T-helper 17 cell (primary cell): ENCODE data around the gene SPCS1. TPM values are rescaled to one million over a fixed set of nuclear protein-coding genes. Genes with fewer than 3 reads are reported as not detected.

Source experiments
- ATAC-seq: fragments of 150-1000 bp; cut with Tn5 transposase; 2 replicates; pipeline ENCODE4 v1.10.0; 2021; ENCODE audit warnings: mild to moderate bottlenecking, moderate library complexity
- DNase-seq, 3 donors: peaks; one replicate each; pipeline versions ENCODE4 v3.0.0 to v3.0.0-alpha.2; 2020 to 2021
- H3K9me3 ChIP-seq: one replicate; pipeline ENCODE4 v1.7.0; 2013; ENCODE audit warnings: low read length, mild to moderate bottlenecking; ENCODE audit not compliant: control insufficient read depth, poor library complexity, severe bottlenecking
- H3K27ac Mint-ChIP-seq: one replicate; pipeline ENCODE4 v1.8.0; 2022; ENCODE audit warnings: mild to moderate bottlenecking, moderate library complexity, mixed read lengths
- H3K27me3 Mint-ChIP-seq: one replicate; pipeline ENCODE4 v1.8.0; 2022; ENCODE audit warnings: mixed read lengths
- H3K36me3 Mint-ChIP-seq: one replicate; pipeline ENCODE4 v1.8.0; 2022; ENCODE audit warnings: low read depth, mixed read lengths
- H3K4me1 Mint-ChIP-seq: one replicate; pipeline ENCODE4 v1.8.0; 2022; ENCODE audit warnings: mild to moderate bottlenecking, mixed read lengths
- H3K4me3 Mint-ChIP-seq: one replicate; pipeline ENCODE4 v1.8.0; 2022; ENCODE audit warnings: mild to moderate bottlenecking, moderate library complexity, mixed read lengths
- total RNA-seq, 4 donors: library from RNA in 2 of 4; stranded (reverse) in 2 of 4; gene quantifications; one replicate each; pipeline ENCODE4 v1.2.3 and lab custom pipeline; 2022 to 2026

The SPCS1 gene
- total RNA-seq, 2 donors from 2014 or later = 62.6 to 63.7 TPM

DNA sequence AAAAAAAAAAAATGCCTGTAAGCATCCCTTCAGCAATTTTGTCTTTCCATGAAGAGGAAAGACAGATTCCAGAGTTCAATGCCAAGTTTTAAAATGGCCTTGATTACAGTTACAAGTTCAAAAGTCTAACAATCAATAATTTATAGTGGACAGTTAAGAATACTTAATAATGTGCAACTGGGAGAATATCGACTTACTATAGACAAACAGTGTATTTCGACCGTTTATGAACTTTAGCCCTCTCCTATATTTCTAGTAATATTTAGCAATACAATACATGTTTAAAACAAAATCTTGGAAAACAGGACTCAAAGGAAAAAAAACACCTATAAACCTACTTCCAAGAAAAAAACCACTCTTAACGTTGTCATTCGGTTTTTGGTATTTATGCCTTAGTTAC, 21.7 kb upstream of the SPCS1 start:
- peaks cover 39% of the 10 kb centered on the region for H3K4me1 Mint-ChIP-seq
- H3K27me3 Mint-ChIP-seq = no peaks in the 10 kb centered on the region
- H3K9me3 ChIP-seq = no peaks in the 10 kb centered on the region
- ATAC-seq (no peak), DNase-seq (no peak)
- peak overlapping the region; percentile 97 for H3K27ac Mint-ChIP-seq
- no peak overlapping the region for H3K4me3 Mint-ChIP-seq
- no peaks in the 10 kb centered on the region for H3K36me3 Mint-ChIP-seq

DNA sequence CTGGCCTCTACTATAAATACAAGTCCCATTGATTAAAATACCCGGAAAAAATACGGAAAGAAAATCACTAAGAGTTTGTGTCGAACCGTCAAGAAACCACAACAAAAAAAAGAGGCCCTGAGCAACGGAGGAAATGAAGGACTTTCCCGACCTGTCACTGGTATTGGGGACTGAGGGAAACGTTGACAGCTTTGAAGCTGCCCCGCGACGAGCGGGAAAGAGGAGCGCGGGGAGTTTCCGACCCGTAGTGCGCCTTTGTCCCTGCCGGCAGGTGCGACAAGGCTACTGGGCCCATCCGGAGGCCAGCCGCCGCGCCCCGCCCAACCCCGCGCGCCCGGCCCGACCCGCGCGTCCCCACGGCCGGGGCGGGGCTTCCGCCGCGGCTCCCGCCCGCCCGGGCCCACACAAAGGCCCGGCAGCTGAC, 20.6 kb upstream of the SPCS1 start:
- H3K4me1 Mint-ChIP-seq = peaks cover 34% of the 10 kb centered on the region
- no peaks in the 10 kb centered on the region for H3K9me3 ChIP-seq
- H3K4me3 Mint-ChIP-seq = peak overlapping the region; percentile 92
- ATAC-seq = peak; percentile 77
- H3K27me3 Mint-ChIP-seq = no peaks in the 10 kb centered on the region
- no peaks in the 10 kb centered on the region for H3K36me3 Mint-ChIP-seq
- H3K27ac Mint-ChIP-seq = peak overlapping the region; percentile 97
- peak; percentile 65 to 80 (median 79) for DNase-seq

DNA sequence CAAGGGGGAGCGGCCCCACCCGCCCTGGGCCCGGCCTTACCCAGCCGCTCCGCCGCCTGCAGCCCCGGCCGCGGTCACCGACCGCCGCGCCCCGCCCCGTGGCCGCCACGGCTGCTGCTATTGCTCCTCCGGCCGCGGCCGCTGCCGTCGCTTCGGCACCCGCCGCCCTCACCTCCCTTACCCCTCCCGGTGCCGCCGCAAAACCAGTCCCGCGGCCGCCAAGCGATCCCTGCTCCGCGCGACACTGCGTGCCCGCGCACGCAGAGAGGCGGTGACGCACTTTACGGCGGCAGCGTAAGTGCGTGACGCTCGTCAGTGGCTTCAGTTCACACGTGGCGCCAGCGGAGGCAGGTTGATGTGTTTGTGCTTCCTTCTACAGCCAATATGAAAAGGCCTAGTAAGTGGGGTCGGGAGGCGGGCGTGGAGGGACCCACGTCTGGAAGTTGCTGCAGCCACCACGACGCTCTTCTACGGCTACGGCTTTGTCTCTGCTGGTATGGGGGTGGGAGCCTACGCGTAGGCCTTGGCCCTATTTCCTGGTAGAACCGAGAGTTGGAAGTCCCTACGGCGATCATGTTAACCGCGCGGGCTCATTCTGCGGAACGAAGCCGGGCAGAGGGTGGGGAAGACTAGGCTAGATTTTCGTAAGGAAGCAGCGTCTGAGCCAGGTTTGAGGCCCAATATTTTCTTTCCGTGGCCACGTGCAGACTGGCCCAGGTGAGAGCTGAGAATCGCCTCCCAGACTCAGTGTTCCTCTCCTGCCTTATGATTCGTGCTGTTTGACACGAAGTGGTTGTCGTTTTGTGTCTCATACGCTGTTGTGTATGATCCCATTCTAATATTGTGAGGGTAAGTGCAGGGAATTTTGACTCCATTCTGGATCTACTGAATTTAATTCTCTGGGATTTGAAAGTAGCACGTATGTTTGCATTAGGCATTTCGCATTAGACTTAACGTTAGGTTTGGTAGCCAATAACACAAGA, 19.9 kb upstream of the SPCS1 start, which contains the start of the genes GNL3 and PBRM1:
TSS of gene GNL3 (plus strand) at position 324 of the 983 bp plus-strand sequence. CDS start at position 385, 61 bp downstream.
TSS of gene PBRM1 (minus strand) at position 205 of the 983 bp plus-strand sequence.
- peak; percentile 88 for ATAC-seq
- DNase-seq = peak; percentile 89 to 91 (median 90)
- peaks cover 4% of the 10 kb centered on the region for H3K36me3 Mint-ChIP-seq
- H3K27me3 Mint-ChIP-seq = no peaks in the 10 kb centered on the region
- peak within 1 kb of the TSS; percentile 97 for H3K27ac Mint-ChIP-seq
- peaks cover 36% of the 10 kb centered on the region for H3K4me1 Mint-ChIP-seq
- H3K9me3 ChIP-seq = no peaks in the 10 kb centered on the region
- peak within 1 kb of the TSS; percentile 96 for H3K4me3 Mint-ChIP-seq

DNA sequence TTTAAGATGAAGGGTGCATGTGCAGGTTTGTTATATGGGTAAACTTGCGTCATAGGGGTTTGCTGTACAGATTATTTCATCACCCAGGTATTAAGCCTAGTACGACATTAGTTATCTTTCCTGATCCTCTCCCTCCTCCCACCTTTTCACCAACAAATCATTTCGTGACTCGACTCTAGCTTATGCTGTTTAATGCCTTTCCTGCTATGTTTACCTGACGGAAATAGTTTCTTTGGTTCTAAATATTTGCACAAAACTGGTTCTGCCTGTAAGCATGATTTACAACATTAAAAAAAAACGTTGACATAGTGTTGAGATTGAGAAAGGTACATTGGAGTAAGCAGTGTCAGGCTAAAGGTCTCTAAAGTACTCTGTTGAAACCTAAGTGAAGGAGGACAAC, 17.6 kb upstream of the SPCS1 start:
- Mint-ChIP-seq H3K36me3 (peaks cover 5% of the 10 kb centered on the region), H3K4me1 (peaks cover 27% of the 10 kb centered on the region), H3K27me3 (no peaks in the 10 kb centered on the region), H3K4me3 (no peak overlapping the region), H3K27ac (peak overlapping the region; percentile 97)
- H3K9me3 ChIP-seq = no peaks in the 10 kb centered on the region
- ATAC-seq (no peak), DNase-seq (no peak)

DNA sequence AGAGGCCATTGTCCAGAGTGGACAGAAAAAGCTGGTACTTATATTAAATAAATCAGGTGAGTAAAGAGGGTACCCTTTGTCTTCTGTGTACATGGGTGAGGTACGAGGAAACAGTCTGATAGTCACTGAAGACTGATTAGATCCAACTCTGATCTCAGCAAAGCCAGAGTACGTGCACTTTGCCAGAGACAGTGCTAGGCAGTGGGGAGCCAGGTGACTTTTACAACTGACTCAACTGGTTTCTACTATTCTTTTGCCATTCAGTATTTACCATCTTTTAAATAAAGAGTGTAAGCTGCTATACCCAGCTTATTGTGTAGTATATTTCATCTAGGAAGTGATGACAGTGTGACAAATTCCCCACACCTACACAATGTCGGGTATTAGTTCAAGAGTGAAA, 16.8 kb upstream of the SPCS1 start:
- Mint-ChIP-seq H3K27ac (peak overlapping the region; percentile 97), H3K36me3 (peaks cover 11% of the 10 kb centered on the region), H3K27me3 (no peaks in the 10 kb centered on the region), H3K4me3 (peak overlapping the region; percentile 41), H3K4me1 (peaks cover 30% of the 10 kb centered on the region)
- ATAC-seq (no peak), DNase-seq (no peak)
- no peaks in the 10 kb centered on the region for H3K9me3 ChIP-seq

DNA sequence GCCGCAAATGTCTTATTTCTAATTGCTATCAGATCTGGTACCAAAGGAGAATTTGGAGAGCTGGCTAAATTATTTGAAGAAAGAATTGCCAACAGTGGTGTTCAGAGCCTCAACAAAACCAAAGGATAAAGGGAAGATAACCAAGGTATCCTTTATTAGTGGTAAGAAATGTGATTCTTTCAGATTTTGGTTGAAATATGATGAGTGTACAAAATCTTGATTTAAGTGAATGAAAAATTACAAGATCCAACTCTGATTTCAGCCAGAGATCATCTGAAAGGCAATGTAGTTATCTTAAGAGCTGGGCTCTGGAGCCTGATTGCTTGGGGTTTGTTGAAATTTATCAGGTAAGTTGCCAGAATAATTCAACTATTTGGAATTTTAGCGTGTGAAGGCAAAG, 15.3 kb upstream of the SPCS1 start:
- no peaks in the 10 kb centered on the region for H3K9me3 ChIP-seq
- peak overlapping the region; percentile 97 for H3K27ac Mint-ChIP-seq
- no peaks in the 10 kb centered on the region for H3K27me3 Mint-ChIP-seq
- H3K36me3 Mint-ChIP-seq = peaks cover 11% of the 10 kb centered on the region
- ATAC-seq = no peak
- H3K4me3 Mint-ChIP-seq = no peak overlapping the region
- no peak for DNase-seq
- H3K4me1 Mint-ChIP-seq = peaks cover 24% of the 10 kb centered on the region

DNA sequence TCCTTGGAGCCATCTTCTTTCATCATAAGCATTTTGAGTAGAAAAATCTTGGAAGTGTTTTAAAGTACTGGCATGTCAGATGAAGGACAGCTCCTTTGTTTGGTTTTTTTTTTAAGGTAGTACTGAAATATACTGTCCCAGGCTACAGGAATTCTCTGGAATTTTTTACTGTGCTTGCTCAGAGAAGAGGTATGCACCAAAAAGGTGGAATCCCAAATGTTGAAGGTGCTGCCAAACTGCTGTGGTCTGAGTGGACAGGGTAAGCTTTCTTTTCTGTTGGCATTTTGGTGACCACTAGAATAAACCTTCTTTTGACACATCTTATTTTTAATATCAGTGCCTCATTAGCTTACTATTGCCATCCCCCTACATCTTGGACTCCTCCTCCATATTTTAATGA, 12.8 kb upstream of the SPCS1 start:
- ATAC-seq = no peak
- peaks cover 11% of the 10 kb centered on the region for H3K36me3 Mint-ChIP-seq
- H3K27ac Mint-ChIP-seq = peak overlapping the region; percentile 86
- peak overlapping the region; percentile 31 for H3K4me3 Mint-ChIP-seq
- no peaks in the 10 kb centered on the region for H3K9me3 ChIP-seq
- peaks cover 13% of the 10 kb centered on the region for H3K4me1 Mint-ChIP-seq
- H3K27me3 Mint-ChIP-seq = no peaks in the 10 kb centered on the region
- no peak for DNase-seq

DNA sequence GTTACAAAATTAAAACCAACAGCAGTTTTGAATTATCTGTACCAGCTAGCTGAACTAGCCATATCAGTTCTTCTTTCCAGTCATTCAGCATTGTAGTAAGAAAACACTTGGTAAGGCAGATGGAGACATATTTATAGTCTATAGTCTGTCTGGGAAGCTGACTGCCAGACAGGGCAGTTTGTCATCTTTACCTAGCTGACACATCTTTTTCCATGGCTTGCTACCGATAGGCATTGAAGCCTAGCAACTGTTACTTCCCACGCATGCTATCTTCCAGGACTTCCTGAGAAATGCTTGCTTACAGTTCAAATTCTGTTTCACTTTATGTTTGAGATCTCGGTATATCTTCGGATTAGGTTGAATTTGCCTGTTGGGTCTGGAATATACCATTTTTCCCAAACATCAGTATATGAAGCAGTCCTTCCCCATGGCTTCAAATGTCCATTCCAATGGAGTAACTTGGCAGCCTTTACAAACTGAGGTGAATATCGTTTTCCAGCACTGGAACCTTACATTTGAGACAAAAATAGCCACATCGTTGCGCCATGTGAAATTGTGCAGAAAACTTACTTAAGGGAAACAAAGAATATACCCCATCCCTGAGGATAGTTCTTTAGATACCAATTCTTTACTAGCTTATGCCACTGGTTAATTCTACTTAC, 11.2 kb upstream of the SPCS1 start:
- peaks cover 11% of the 10 kb centered on the region for H3K36me3 Mint-ChIP-seq

DNA sequence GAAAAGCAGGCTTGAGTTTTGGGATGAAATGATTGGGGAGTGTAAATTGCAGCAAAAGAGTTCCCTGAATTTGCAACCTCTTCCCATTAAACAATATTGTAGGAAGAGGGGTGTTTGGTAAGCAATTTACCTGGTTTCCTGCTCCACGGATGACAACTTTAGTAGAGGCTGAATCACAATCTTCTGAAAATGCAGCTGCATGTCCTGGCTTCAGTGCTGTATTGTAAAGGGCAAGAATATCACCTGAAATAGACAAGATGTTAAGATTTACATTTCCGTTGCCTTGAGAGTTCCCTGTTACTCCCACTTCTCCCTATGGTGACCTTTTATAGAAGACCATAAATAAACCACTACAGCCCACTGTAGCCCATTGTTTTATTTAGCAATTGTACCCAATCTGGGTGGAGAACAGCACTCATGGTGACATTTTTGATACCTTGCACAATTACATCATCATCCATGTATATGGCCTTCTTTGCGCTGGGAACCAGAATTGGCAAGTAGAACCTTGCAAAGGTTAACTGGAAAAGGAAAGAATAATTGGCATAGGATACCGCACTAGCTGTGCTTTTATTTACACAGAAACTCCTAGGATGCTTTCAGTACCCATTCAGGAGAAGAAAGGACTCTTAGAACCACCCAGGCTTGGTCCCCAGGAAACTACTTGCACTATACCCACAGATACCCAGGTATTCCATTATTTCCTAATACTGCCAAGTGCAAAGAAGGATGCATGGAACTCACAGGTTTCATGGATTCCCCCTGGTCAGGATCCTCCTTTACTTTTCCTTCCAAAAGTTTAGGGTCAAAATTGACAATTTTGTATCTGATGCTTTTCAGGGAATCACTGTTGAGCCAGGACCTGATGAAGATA, 9.9 kb upstream of the SPCS1 start:
- peaks cover 6% of the 10 kb centered on the region for H3K4me1 Mint-ChIP-seq
- H3K4me3 Mint-ChIP-seq = no peak overlapping the region
- H3K27ac Mint-ChIP-seq = peak overlapping the region; percentile 27
- H3K36me3 Mint-ChIP-seq = peaks cover 7% of the 10 kb centered on the region
- H3K9me3 ChIP-seq = no peaks in the 10 kb centered on the region
- DNase-seq = no peak
- ATAC-seq = peak; percentile 6
- no peaks in the 10 kb centered on the region for H3K27me3 Mint-ChIP-seq

More for the DNA sequence above, 11.2 kb upstream of the SPCS1 start:
- Mint-ChIP-seq H3K27me3 (no peaks in the 10 kb centered on the region), H3K27ac (peak overlapping the region; percentile 27), H3K4me1 (peaks cover 10% of the 10 kb centered on the region), H3K4me3 (no peak overlapping the region)
- ATAC-seq (no peak), DNase-seq (no peak)
- H3K9me3 ChIP-seq = no peaks in the 10 kb centered on the region

DNA sequence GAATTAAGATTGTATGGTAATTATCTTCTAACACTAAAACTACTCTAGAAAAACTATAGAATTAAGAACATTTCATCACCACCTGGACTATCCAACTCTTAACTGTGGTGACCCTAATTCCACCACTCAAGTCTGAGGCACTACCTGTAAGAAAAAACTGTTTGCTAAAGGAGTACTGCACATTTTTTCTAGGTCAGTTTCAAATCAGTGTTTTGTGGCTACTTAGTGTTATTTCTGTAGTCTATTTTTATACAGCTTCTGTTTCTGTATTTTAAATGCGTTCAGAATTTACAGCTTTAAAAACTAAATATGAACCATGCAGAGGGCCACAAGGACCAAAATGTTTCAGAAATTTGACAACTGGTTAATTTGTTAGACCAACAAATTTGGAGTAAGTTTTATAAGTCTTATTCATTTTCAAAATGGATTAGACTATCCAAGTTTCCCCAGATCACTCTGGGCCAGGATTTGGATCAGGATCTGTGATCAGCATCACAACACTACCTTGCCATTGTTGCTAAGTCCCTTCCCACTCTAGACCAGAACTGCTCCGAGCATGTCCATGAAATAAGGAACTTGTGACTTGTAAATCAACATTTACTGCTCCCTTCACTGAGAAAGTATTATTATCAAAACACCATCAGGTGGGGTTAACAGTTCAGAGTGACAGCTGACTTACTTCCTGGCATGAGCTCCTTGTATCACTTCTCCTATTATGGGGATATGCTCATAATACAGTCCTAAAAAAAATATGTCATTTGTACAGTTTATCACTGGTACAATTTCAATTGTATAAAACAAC, 8.9 kb upstream of the SPCS1 start:
- DNase-seq (no peak), ATAC-seq (no peak)
- Mint-ChIP-seq H3K36me3 (peaks cover 7% of the 10 kb centered on the region), H3K4me1 (peaks cover 8% of the 10 kb centered on the region), H3K27me3 (no peaks in the 10 kb centered on the region), H3K27ac (peak overlapping the region; percentile 27), H3K4me3 (no peak overlapping the region)
- no peaks in the 10 kb centered on the region for H3K9me3 ChIP-seq

DNA sequence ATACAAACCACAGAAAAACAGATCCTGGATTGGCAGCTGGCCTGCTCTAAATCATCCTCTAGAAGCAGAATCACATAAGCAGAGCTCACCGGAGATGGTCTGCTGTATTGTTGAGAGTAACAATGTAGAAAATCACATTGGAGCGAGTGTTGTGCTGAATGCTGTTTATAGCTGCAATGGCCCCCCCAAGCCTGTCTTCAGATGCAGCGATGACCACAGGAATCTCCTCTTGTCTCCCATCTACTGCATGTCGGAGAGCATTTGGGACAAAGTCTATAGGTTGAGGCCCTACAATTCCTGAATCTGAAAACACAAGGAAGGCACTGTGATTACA, 8.3 kb upstream of the SPCS1 start:
- ATAC-seq = no peak

DNA sequence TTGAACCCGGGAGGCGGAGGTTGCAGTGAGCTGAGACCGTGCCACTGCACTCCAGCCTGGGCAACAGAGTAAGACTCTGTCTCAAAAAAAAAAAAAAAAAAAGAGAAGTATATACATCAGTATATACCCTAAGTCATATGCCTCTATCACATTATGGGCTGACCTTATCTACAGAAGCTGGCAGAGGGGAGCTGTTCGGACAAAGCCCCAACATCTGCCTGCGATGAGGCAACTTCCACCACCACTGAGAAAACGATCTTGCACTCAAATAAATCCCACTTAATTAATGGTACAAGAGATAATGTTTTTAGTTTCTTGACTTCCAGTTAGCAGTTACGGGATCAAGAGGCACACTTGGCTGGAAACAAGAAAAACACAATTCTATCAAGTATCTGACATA, 2.6 kb upstream of the SPCS1 start:
- Mint-ChIP-seq H3K4me3 (no peak overlapping the region), H3K36me3 (no peaks in the 10 kb centered on the region), H3K4me1 (peaks cover 14% of the 10 kb centered on the region), H3K27ac (no peak overlapping the region), H3K27me3 (no peaks in the 10 kb centered on the region)
- ATAC-seq (no peak), DNase-seq (no peak)
- no peaks in the 10 kb centered on the region for H3K9me3 ChIP-seq

More for the DNA sequence above, 8.3 kb upstream of the SPCS1 start:
- H3K4me1 Mint-ChIP-seq = peaks cover 8% of the 10 kb centered on the region
- H3K27ac Mint-ChIP-seq = peak overlapping the region; percentile 27
- no peak overlapping the region for H3K4me3 Mint-ChIP-seq
- DNase-seq = no peak
- no peaks in the 10 kb centered on the region for H3K9me3 ChIP-seq
- H3K27me3 Mint-ChIP-seq = no peaks in the 10 kb centered on the region
- H3K36me3 Mint-ChIP-seq = peaks cover 7% of the 10 kb centered on the region
